Heart right ventricle (tissue), 16 donors: Measurements from ENCODE around the gene ZRANB1. TPM values are rescaled to one million over a fixed set of nuclear protein-coding genes. Genes with fewer than 3 reads are reported as not detected.

Experiments used
- ATAC-seq, 8 donors: fragments of 200-7000 bp; cut with Tn5 transposase; one replicate each; pipeline ENCODE4 v1.9.1; 2020; ENCODE audit warnings: mild to moderate bottlenecking in 8 of 8, moderate library complexity in 8 of 8, moderate number of reproducible peaks in 1 of 8
- DNase-seq, 2 donors: peaks; one replicate each; pipeline ENCODE4 v3.0.0-alpha.2; 2020
- H3K27ac ChIP-seq, 10 donors: fragments of 200-600 bp; sonication (generic) in 2 of 10; one replicate each; pipeline versions ENCODE4 v1.5.0 to v1.8.0; 2020 to 2022; ENCODE audit warnings: mild to moderate bottlenecking in 3 of 10
- H3K27me3 ChIP-seq, 7 donors: fragments of 200-600 bp; one replicate each; pipeline ENCODE4 v1.8.0; 2021 to 2022; ENCODE audit warnings: mild to moderate bottlenecking in 2 of 7
- H3K36me3 ChIP-seq, 9 donors: fragments of 200-600 bp; sonication (generic) in 1 of 9; one replicate each; pipeline versions ENCODE4 v1.5.0 to v1.8.0; 2020 to 2022; ENCODE audit warnings: mild to moderate bottlenecking in 2 of 9
- H3K4me1 ChIP-seq, 9 donors: fragments of 200-600 bp; sonication (generic) in 1 of 9; one replicate each; pipeline versions ENCODE4 v1.5.0 to v1.8.0; 2020 to 2022; ENCODE audit warnings: mild to moderate bottlenecking in 4 of 9
- H3K4me3 ChIP-seq, 10 donors: fragments of 200-600 bp; sonication (generic) in 2 of 10; one replicate each; pipeline versions ENCODE4 v1.5.0 to v1.8.0; 2020 to 2022; ENCODE audit warnings: mild to moderate bottlenecking in 7 of 10, moderate library complexity in 2 of 10
- H3K9me3 ChIP-seq, 11 donors: fragments of 200-600 bp in 10 of 11; sonication (generic) in 2 of 11; one replicate each; pipeline versions ENCODE4 v1.5.0 to v1.8.0; 2013 to 2022; ENCODE audit warnings: mild to moderate bottlenecking in 2 of 11, control low read depth in 1 of 11, moderate library complexity in 1 of 11
- WGBS, 2 donors: extraction: QIAGEN DNeasy Blood & Tissue Kit; methylation state at CpG; one replicate each; pipeline ENCODE4 v1.1.7; 2013; ENCODE audit warnings: inconsistent platforms in 1 of 2; 5-methylcytosine and 5-hydroxymethylcytosine counted together
- intact Hi-C, 10 donors: fragments of 100-400 bp; cut with DNase I; formaldehyde crosslinking; loops; one replicate each; pipeline versions ENCODE4 v1.11.1 to v1.14.2; 2022
- polyA plus RNA-seq, 2 donors: library from polyadenylated mRNA; stranded (reverse); fragments of 200-250 nt; gene quantifications; one replicate each; pipeline ENCODE4 v1.2.3, GENCODE V29; 2013
- total RNA-seq, 10 donors: library from RNA; stranded (reverse); fragmentation: NEBNext Ultra II Directional in 3 of 10; extraction: Animal tissue kit (Norgen Biotek cat#: 25700) in 3 of 10; gene quantifications; one replicate each; pipeline versions ENCODE4 v1.2.1 to v1.2.4, GENCODE V29; 2021 to 2023
- TF ChIP-seq, protein P1 (sequence below), 9 donors: fragments of 200-600 bp; sonication (generic) in 2 of 9; IDR thresholded peaks; one replicate each; pipeline versions ENCODE4 v1.5.0 to v1.8.0; 2021 to 2022; ENCODE audit warnings: antibody characterized with exemption in 9 of 9, mild to moderate bottlenecking in 5 of 9, moderate library complexity in 1 of 9
- donor health status: Arrhythmogenic right ventricular cardiomyopathy.
- donor health status: ischemic (EF 13 %, LVEDD 7.1; RV severe dilation, severe dysfunction).
- donor health status: healthy with polysubstance abuse.
- donor health status: DM: no; HTN: yes; CAD: no.
- donor health status: DM: no; HTN: no; CAD: no.
- donor health status: ischemic (EF 25% LVEDD 6.9; RV normal size, moderate dysfunction).
- donor health status: ischemic (EF 25% LVEDD 5.7; RV mildly dilated, moderate dysfunction).
- donor health status: healthy.
- donor health status: DM: yes; HTN: yes; CAD: no.
- donor health status: Ischemic cardiomyopathy.
- donor health status: ischemic (EF 35%, LVEDD 5.7; RV mildly dilated, moderate dysfunction).
- donor health status: nonischemic (EF 11% LVEDD 7.7; RV severe dilation, severe dysfunction).
- donor health status: DM: yes; HTN: yes; CAD: no.
- donor health status: PGD.
- donor health status: ischemic (EF 29% LVEDD 5.4; RV normal size, mild dysfunction).
- donor health status: nonischemic (EF 23%, LVEDD 6.1; RV moderate dilation, normal function).

Gene ZRANB1
- total and polyA plus RNA-seq, 12 donors, result 13.0 to 33.2 (median 27.5) TPM

DNA sequence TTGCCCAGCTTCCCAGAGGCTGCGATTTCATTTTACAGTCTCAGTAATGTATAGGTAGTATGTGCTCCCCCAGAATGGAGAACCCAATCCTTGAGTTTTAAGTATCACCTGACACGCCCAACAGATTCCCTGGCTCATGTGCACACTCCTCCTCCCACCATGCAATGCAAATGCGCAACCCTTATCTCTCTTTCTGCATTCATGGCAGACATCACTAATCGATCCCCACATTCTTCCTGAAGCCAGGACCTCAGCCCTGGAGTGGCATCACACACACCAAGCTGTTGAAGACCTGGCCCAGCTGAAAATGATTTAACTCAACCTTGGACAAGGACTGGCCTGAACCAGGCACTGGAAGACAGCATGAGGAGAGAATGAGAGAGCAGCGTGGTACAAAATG, 68.4 kb downstream of the ZRANB1 start:
- no peak for DNase-seq
- ATAC-seq, result no peak
- Histone ChIP-seq H3K9me3 (no peaks in the 10 kb centered on the region), H3K27me3 (no peaks in the 10 kb centered on the region), H3K4me3 (no peak overlapping the region), H3K4me1 (peaks cover 37 to 89% (median 64%) of the 10 kb centered on the region in 9 donors), H3K36me3 (peaks cover 0 to 37% (median 0%) of the 10 kb centered on the region in 9 donors), H3K27ac (peak overlapping the region in 6 of 10 donors; percentile 58 to 85 (median 74))
- intact Hi-C loops, result loop anchor here in 2 of 10 donors (5.0 kb wide), 2 partner anchors 37 to 47 kb away; no protein-coding TSS in a partner anchor
- TF ChIP-seq, protein P1, sequence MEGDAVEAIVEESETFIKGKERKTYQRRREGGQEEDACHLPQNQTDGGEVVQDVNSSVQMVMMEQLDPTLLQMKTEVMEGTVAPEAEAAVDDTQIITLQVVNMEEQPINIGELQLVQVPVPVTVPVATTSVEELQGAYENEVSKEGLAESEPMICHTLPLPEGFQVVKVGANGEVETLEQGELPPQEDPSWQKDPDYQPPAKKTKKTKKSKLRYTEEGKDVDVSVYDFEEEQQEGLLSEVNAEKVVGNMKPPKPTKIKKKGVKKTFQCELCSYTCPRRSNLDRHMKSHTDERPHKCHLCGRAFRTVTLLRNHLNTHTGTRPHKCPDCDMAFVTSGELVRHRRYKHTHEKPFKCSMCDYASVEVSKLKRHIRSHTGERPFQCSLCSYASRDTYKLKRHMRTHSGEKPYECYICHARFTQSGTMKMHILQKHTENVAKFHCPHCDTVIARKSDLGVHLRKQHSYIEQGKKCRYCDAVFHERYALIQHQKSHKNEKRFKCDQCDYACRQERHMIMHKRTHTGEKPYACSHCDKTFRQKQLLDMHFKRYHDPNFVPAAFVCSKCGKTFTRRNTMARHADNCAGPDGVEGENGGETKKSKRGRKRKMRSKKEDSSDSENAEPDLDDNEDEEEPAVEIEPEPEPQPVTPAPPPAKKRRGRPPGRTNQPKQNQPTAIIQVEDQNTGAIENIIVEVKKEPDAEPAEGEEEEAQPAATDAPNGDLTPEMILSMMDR (IDR thresholded peaks at IDR 0.05), result no peak
- WGBS, 2 donors, result 77 to 82% methylated on average over 5 of the region's 5 CpGs

DNA sequence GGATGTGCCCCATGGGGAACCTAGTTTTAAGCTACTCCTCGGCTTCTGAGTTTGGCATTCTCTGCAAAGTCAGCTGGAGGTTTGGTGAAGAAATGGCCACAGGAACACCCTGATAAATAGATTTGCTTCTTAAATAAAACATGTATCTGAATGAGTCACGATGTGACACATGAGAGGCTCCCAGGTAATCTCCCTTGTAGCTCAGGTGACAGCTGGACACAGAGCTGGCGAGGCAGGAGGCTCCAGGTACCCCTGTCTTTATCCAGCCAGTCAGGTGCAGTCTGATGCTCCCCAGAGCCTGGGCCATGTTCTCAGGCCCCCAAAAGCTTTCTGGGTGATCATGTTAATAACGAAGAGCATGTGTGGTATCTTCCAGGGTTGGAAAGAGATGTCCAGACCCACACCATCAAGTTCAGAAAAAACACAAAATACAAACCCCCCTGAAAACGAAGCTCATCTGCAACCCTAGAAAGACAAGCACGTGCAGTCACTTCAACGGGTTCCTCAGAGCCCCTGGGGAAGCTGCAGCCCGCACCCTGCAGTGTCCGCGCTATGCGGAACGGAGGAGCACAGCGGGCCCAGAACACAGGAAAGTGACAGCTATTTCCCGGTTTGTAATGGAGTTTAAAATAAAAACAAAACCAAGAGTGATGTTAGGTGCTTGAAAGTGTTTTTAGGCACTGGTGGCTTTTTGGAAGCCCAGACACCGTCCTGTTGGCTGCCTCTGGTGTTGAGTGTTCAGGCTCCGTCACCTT, 69.4 kb downstream of the ZRANB1 start:
- TF ChIP-seq, protein P1 (IDR thresholded peaks at IDR 0.05), result no peak
- Histone ChIP-seq H3K4me1 (peaks cover 46 to 94% (median 74%) of the 10 kb centered on the region in 9 donors), H3K4me3 (no peak overlapping the region), H3K27me3 (no peaks in the 10 kb centered on the region), H3K9me3 (no peaks in the 10 kb centered on the region), H3K36me3 (peaks cover 0 to 30% (median 0%) of the 10 kb centered on the region in 9 donors), H3K27ac (peak overlapping the region; percentile 35 to 85 (median 68))
- intact Hi-C loops, result loop anchor here in 2 of 10 donors (5.0 kb wide), 2 partner anchors 36 to 46 kb away; no protein-coding TSS in a partner anchor
- DNase-seq (no peak), ATAC-seq (no peak)
- 64 to 69% methylated on average over 16 of the region's 16 CpGs for WGBS, 2 donors

DNA sequence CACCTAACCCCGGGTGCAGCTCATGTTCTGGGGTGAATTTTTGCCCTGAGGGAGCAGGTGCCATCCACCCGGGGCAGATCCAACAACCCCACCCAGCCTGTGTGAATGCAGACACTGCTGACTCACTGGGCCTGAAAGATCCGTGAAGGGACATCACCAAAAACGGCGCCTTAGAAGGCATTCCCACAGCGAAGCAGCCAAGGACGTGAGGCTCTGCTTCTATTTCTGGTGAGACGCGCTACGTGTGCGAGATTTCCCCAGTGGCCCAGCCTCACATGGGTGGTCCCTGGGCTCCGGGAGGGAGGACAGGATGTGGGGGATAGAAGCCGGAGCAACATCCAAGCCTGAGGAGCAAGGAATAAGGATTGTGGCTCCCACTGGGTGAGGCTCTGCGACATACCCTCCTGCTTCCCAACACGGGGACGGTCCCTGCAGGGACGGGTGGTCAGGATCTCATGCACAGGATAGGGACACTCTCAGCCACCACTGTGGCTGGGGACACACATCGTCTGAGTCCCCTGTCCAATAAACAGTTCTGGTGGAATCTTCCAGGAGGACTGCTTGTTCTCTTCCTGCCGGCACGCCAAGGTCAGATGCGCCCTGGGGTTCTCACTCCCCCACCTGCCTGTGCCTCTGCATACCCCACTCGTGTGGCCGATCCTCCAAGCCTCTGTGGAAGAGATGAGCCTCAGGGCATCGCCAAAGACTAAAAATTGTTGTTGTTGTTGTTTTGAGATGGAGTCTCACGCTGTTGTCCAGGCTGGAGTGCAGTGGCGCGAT, 70.2 kb downstream of the ZRANB1 start:
- peak; percentile 32 to 58 (median 49) for ATAC-seq
- intact Hi-C loops, result loop anchor here in 2 of 10 donors (5.0 kb wide), 2 partner anchors 35 to 45 kb away; no protein-coding TSS in a partner anchor

More for the DNA sequence above, 70.2 kb downstream of the ZRANB1 start:
- peaks cover 0 to 26% (median 0%) of the 10 kb centered on the region in 9 donors for H3K36me3 ChIP-seq
- 53 to 55% methylated on average over 27 of the region's 27 CpGs for WGBS, 2 donors
- DNase-seq, result peak in 1 of 2 donors; percentile 70
- H3K27me3 ChIP-seq, result no peaks in the 10 kb centered on the region
- peaks cover 50 to 94% (median 74%) of the 10 kb centered on the region in 9 donors for H3K4me1 ChIP-seq
- no peaks in the 10 kb centered on the region for H3K9me3 ChIP-seq
- TF ChIP-seq, protein P1 (IDR thresholded peaks at IDR 0.05), result no peak
- no peak overlapping the region for H3K4me3 ChIP-seq
- H3K27ac ChIP-seq, result peak overlapping the region; percentile 35 to 85 (median 68)
